Immature natural killer cell (primary cell): ENCODE measurements around the gene AHRR. TPM values are rescaled to one million over a fixed set of nuclear protein-coding genes. Genes with fewer than 3 reads are reported as not detected.

Experiments used
- DNase-seq, 3 donors: peaks; one replicate each; pipeline ENCODE4 v3.0.0; 2022; ENCODE audit warnings: mixed read lengths in 1 of 3
- H3K27ac Mint-ChIP-seq, 6 donors: one replicate each; pipeline ENCODE4 v1.8.0; 2020; ENCODE audit warnings: mixed read lengths in 6 of 6, mild to moderate bottlenecking in 5 of 6, inconsistent platforms in 4 of 6, moderate library complexity in 3 of 6
- H3K27me3 Mint-ChIP-seq, 3 donors: one replicate each; pipeline ENCODE4 v1.8.0; 2020 to 2021; ENCODE audit warnings: low read depth in 3 of 3, mild to moderate bottlenecking in 3 of 3, mixed read lengths in 3 of 3, moderate library complexity in 3 of 3, inconsistent platforms in 1 of 3
- H3K36me3 Mint-ChIP-seq, 3 donors: one replicate each; pipeline ENCODE4 v1.8.0; 2020; ENCODE audit warnings: mixed read lengths in 3 of 3, inconsistent platforms in 2 of 3, mild to moderate bottlenecking in 2 of 3
- H3K4me1 Mint-ChIP-seq, 2 donors: one replicate each; pipeline ENCODE4 v1.8.0; 2020; ENCODE audit warnings: inconsistent platforms in 2 of 2, mild to moderate bottlenecking in 2 of 2, mixed read lengths in 2 of 2, moderate library complexity in 1 of 2
- H3K4me3 Mint-ChIP-seq, 5 donors: one replicate each; pipeline ENCODE4 v1.8.0; 2020; ENCODE audit warnings: mild to moderate bottlenecking in 5 of 5, mixed read lengths in 5 of 5, inconsistent platforms in 3 of 5, moderate library complexity in 3 of 5
- H3K9me3 Mint-ChIP-seq, 6 donors: one replicate each; pipeline ENCODE4 v1.8.0; 2020; ENCODE audit warnings: mild to moderate bottlenecking in 6 of 6, mixed read lengths in 6 of 6, inconsistent platforms in 4 of 6, moderate library complexity in 3 of 6
- polyA plus RNA-seq, 3 donors: library from polyadenylated mRNA; unstranded; fragments of 300-500 nt; fragmentation: Illumina TruSeq; gene quantifications; one replicate each; pipeline ENCODE4 v1.2.3, GENCODE V29; 2021

Gene AHRR
- polyA plus RNA-seq, 3 donors from 2014 or later, result 0.16 TPM; not detected in 2

DNA sequence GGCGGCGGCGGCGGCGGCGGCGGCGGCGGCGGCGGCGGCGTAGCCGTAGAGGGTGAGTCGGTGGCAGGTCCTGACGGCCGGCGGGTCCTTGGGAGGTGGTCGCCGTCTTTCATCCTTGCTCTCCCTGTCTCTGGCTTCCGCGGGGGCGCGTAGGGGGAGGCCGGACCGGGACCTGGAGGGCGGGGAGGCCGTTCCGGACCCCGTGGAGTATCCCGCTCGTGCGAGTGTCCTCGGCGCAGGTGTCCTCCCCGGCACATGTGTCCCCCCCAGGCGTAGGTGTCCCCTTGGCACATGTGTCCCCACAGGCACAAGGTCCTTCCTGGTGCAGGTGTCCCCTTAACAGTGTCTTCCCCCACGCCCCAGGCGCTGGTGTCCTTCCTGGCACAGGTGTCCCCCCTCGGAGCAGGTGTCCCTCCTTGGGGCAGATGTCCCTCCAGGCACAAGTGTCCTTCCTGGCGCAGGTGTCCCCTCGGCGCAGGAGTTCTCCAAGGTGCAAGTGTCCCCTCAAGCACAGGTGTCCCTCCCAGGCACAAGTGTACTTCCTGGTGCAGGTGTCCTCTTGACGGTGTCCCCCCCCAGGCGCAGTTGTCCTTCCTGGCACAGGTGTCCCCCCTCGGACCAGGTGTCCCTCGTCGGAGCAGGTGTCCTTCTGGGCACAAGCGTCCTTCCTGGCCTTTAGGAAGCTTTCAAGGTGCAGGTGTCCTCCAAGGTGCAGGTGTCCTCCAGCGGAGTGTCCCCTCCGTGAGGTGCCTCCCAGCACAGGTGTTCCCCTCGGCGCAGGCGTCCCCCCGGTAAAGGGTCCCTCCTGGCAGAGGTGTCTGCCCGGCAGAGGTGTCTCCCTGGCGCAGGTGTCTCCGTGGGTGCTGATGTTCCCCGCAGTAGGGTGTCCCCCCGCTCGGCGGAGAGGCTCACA is 122.0 kb downstream of the AHRR start:
- Mint-ChIP-seq H3K4me1 (peaks cover 36 to 47% of the 10 kb centered on the region in 2 donors), H3K27ac (peak overlapping the region; percentile 36 to 94 (median 72)), H3K36me3 (peaks cover 7 to 16% (median 11%) of the 10 kb centered on the region in 3 donors), H3K9me3 (no peaks in the 10 kb centered on the region), H3K4me3 (peak overlapping the region; percentile 85 to 96 (median 92)), H3K27me3 (peaks cover 0 to 7% (median 4%) of the 10 kb centered on the region in 3 donors)
- DNase-seq, result no peak

DNA sequence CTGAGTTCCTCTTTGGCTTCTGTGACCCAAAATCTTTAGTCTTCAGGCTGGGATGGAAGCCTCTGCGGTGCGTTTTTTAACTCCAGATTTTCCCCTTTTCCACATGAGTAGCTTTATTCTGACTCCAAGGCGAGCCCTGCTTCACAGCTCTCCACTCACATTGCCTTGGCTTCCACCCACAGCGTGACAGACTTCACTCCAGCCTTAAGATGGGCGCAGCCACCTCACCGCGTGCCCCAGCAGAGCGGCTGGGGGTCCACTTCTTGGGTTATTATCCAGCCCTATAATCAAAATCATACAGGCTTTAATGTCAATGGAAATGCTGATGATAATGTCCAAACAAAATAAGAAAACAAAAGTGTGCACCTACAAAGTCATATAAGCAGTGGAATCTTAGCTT is 122.7 kb downstream of the AHRR start:
- H3K27ac Mint-ChIP-seq, result peak overlapping the region; percentile 66 to 86 (median 76)
- peaks cover 0 to 7% (median 4%) of the 10 kb centered on the region in 3 donors for H3K27me3 Mint-ChIP-seq
- peaks cover 13 to 23% (median 18%) of the 10 kb centered on the region in 3 donors for H3K36me3 Mint-ChIP-seq
- H3K9me3 Mint-ChIP-seq, result no peaks in the 10 kb centered on the region
- H3K4me1 Mint-ChIP-seq, result peaks cover 40 to 54% of the 10 kb centered on the region in 2 donors
- no peak for DNase-seq
- H3K4me3 Mint-ChIP-seq, result peak overlapping the region; percentile 85 to 96 (median 92)

DNA sequence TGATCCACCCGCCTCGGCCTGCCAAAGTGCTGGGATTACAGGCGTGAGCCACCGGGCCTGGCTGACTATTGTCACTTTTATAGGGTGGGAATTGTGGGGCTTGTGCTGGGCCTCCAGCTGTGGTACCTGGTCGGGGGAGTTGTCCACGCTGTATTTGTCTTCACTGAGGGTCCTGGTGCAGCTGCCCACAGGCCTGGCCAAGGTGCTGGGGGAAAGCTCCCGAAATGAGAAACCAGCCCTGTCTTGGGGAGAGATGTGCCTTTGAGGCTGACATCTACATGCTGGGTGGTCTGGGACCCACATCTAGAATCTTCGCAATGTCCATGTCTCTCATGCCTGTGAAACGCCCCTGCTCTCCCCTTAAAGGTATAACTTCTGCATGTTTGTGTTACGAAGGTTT is 124.1 kb downstream of the AHRR start:
- peaks cover 0 to 7% (median 4%) of the 10 kb centered on the region in 3 donors for H3K27me3 Mint-ChIP-seq
- peaks cover 40 to 63% of the 10 kb centered on the region in 2 donors for H3K4me1 Mint-ChIP-seq
- peak overlapping the region in 4 of 5 donors; percentile 28 to 92 (median 54) for H3K4me3 Mint-ChIP-seq
- peak overlapping the region in 3 of 6 donors; percentile 13 to 69 (median 44) for H3K27ac Mint-ChIP-seq
- H3K9me3 Mint-ChIP-seq, result no peaks in the 10 kb centered on the region
- no peak for DNase-seq
- peaks cover 24 to 36% (median 30%) of the 10 kb centered on the region in 3 donors for H3K36me3 Mint-ChIP-seq

GRCh38 chr5:446066-446882 is 124.8 kb downstream of the AHRR start:
- H3K9me3 Mint-ChIP-seq, result peaks cover 0 to 1% (median 0%) of the 10 kb centered on the region in 6 donors
- no peak for DNase-seq
- H3K27ac Mint-ChIP-seq, result peak overlapping the region in 4 of 6 donors; percentile 8 to 69 (median 28)
- H3K4me1 Mint-ChIP-seq, result peaks cover 40 to 64% of the 10 kb centered on the region in 2 donors
- H3K36me3 Mint-ChIP-seq, result peaks cover 31 to 43% (median 37%) of the 10 kb centered on the region in 3 donors
- peaks cover 0 to 7% (median 4%) of the 10 kb centered on the region in 3 donors for H3K27me3 Mint-ChIP-seq
- H3K4me3 Mint-ChIP-seq, result peak overlapping the region in 4 of 5 donors; percentile 28 to 61 (median 54)

GRCh38 chr5:446883-447263 is 125.4 kb downstream of the AHRR start:
- Mint-ChIP-seq H3K27ac (peak overlapping the region in 1 of 6 donors; percentile 53), H3K9me3 (peaks cover 0 to 7% (median 4%) of the 10 kb centered on the region in 6 donors), H3K27me3 (peaks cover 0 to 7% (median 4%) of the 10 kb centered on the region in 3 donors), H3K4me1 (peaks cover 38 to 61% of the 10 kb centered on the region in 2 donors), H3K36me3 (peaks cover 37 to 49% (median 43%) of the 10 kb centered on the region in 3 donors), H3K4me3 (no peak overlapping the region)
- DNase-seq, result peak in 2 of 3 donors; percentile 14 to 31

DNA sequence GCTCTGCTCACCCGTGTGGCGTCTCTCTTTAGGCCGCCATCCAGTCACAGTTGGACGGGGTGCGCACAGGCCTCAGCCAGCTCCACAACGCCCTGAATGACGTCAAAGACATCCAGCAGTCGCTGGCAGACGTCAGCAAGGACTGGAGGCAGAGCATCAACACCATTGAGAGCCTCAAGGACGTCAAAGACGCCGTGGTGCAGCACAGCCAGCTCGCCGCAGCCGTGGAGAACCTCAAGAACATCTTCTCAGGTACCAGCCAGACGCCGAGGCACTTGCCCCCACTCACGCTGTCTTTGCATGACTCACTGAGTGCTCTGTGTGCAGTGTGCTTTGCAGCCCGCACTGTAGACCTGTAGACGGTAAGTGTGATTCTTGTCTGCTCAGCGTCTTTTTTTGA is 126.0 kb downstream of the AHRR start:
- DNase-seq, result no peak
- Mint-ChIP-seq H3K4me3 (no peak overlapping the region), H3K4me1 (peaks cover 38 to 58% of the 10 kb centered on the region in 2 donors), H3K27ac (peak overlapping the region in 1 of 6 donors; percentile 10), H3K27me3 (peaks cover 0 to 7% (median 4%) of the 10 kb centered on the region in 3 donors), H3K36me3 (peaks cover 43 to 55% (median 50%) of the 10 kb centered on the region in 3 donors), H3K9me3 (peaks cover 3 to 13% (median 10%) of the 10 kb centered on the region in 6 donors)

DNA sequence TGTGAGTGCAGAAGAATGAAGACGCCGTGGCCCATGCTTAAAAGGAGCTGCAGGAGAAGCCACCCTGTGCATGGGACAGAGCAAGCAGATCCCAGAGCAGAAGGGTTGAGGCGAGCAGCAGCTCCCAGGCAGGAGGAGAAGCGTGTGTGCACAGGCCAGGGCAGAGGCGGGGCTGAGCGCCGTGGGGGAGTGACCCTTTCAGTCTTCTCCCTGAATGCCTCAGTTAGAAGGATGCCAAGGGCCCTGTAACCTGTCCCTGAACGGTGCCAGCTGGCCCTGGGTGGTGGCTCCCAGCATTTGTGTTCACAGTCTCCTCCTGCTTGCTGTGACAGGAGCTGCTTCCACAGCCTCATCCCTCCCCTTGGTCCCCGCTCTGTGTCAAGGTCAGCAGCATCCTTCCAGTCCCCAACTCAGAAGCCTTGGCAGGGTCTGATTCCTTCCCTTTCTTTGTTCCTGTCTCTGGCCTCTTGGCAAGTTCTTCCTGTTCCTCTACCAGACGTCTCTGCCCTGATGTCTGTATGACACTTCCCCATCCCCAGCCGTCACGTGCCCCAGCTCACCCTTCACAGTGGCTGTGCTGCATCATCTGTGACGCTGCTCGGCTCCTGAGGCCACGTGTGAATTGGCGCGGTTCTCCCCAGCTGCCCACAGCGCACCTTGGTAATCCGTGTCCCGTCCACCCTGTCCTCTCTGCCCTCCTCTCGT is 126.7 kb downstream of the AHRR start:
- Mint-ChIP-seq H3K27me3 (peaks cover 0 to 7% (median 2%) of the 10 kb centered on the region in 3 donors), H3K4me1 (peaks cover 43 to 63% of the 10 kb centered on the region in 2 donors), H3K9me3 (peaks cover 3 to 18% (median 13%) of the 10 kb centered on the region in 6 donors), H3K27ac (peak overlapping the region in 2 of 6 donors; percentile 34 to 46), H3K4me3 (no peak overlapping the region), H3K36me3 (peaks cover 49 to 62% (median 57%) of the 10 kb centered on the region in 3 donors)
- no peak for DNase-seq

- Mint-ChIP-seq H3K27me3 (peaks cover 0 to 7% (median 2%) of the 10 kb centered on the region in 3 donors), H3K36me3 (peaks cover 55 to 67% (median 62%) of the 10 kb centered on the region in 3 donors), H3K4me3 (no peak overlapping the region), H3K27ac (peak overlapping the region in 1 of 6 donors; percentile 46), H3K4me1 (peaks cover 43 to 68% of the 10 kb centered on the region in 2 donors), H3K9me3 (peaks cover 3 to 18% (median 13%) of the 10 kb centered on the region in 6 donors)
- DNase-seq, result no peak
Observed at GRCh38 chr5:448766-449090, 127.2 kb downstream of the AHRR start.

GRCh38 chr5:449151-449550 is 127.6 kb downstream of the AHRR start:
- DNase-seq, result no peak
- H3K36me3 Mint-ChIP-seq, result peaks cover 58 to 71% (median 65%) of the 10 kb centered on the region in 3 donors
- peaks cover 3 to 18% (median 13%) of the 10 kb centered on the region in 6 donors for H3K9me3 Mint-ChIP-seq
- no peak overlapping the region for H3K4me3 Mint-ChIP-seq
- no peak overlapping the region for H3K27ac Mint-ChIP-seq
- H3K27me3 Mint-ChIP-seq, result peaks cover 0 to 5% (median 1%) of the 10 kb centered on the region in 3 donors
- H3K4me1 Mint-ChIP-seq, result peaks cover 42 to 70% of the 10 kb centered on the region in 2 donors

GRCh38 chr5:451587-452458 is 130.3 kb downstream of the AHRR start:
- no peak overlapping the region for H3K4me3 Mint-ChIP-seq
- H3K4me1 Mint-ChIP-seq, result peaks cover 31 to 52% of the 10 kb centered on the region in 2 donors
- peaks cover 3 to 18% (median 13%) of the 10 kb centered on the region in 6 donors for H3K9me3 Mint-ChIP-seq
- peaks cover 60 to 80% (median 68%) of the 10 kb centered on the region in 3 donors for H3K36me3 Mint-ChIP-seq
- no peaks in the 10 kb centered on the region for H3K27me3 Mint-ChIP-seq
- DNase-seq, result no peak
- H3K27ac Mint-ChIP-seq, result no peak overlapping the region

DNA sequence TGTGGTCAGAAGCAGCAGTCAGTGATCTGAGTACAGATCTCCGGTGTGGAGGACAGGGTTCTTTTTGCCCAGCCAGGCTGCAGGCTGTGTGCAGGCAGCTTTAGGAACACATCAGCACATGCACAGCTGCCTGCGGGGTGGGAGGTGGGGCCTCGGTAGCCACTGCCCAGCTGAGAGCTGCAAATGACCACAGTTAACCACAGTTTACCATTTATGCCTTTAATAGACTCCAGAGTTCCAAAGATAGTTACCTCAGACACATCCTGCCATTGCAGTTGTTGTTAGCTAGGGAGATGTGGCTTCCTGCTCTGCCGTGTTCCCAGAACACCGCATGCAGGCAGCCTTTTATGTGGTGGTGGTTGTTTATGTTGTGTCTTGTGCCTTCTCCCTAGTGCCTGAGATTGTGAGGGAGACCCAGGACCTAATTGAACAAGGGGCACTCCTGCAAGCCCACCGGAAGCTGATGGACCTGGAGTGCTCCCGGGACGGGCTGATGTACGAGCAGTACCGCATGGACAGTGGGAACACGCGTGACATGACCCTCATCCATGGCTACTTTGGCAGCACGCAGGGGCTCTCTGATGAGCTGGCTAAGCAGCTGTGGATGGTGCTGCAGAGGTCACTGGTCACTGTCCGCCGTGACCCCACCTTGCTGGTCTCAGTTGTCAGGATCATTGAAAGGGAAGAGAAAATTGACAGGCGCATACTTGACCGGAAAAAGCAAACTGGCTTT is 131.6 kb downstream of the AHRR start:
- Mint-ChIP-seq H3K27me3 (no peaks in the 10 kb centered on the region), H3K27ac (peak overlapping the region in 2 of 6 donors; percentile 29 to 37), H3K9me3 (peaks cover 3 to 18% (median 13%) of the 10 kb centered on the region in 6 donors), H3K4me1 (peaks cover 29 to 47% of the 10 kb centered on the region in 2 donors), H3K4me3 (peak overlapping the region in 1 of 5 donors; percentile 33), H3K36me3 (peaks cover 59 to 80% (median 66%) of the 10 kb centered on the region in 3 donors)
- no peak for DNase-seq
